ENCODE results near the gene PLEKHO2.
"Not testable (repeated sequence)": the region's sequence is repeated elsewhere in the genome, so short reads cannot be mapped to it uniquely, and the experiment has no call there.

DNA sequence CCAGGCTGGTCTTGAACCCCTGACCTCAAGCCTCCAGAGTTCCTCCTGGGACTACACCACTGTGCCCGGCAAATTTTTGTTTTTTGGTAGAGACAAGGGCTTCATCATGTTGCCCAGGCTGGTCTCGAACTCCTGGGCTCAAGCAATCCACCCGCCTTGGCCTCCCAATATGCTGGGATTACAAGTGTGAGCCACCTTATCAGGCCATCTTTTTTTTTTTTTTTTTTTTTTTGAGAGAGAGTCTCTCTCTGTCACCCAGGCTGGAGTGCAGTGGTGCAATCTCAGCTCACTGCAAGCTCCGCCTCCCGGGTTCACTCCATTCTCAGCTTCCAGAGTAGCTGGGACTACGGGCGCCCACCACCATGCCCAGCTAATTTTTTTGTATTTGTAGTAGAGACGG, 27.4 kb upstream of the PLEKHO2 start:
- TF ChIP-seq, protein P1, sequence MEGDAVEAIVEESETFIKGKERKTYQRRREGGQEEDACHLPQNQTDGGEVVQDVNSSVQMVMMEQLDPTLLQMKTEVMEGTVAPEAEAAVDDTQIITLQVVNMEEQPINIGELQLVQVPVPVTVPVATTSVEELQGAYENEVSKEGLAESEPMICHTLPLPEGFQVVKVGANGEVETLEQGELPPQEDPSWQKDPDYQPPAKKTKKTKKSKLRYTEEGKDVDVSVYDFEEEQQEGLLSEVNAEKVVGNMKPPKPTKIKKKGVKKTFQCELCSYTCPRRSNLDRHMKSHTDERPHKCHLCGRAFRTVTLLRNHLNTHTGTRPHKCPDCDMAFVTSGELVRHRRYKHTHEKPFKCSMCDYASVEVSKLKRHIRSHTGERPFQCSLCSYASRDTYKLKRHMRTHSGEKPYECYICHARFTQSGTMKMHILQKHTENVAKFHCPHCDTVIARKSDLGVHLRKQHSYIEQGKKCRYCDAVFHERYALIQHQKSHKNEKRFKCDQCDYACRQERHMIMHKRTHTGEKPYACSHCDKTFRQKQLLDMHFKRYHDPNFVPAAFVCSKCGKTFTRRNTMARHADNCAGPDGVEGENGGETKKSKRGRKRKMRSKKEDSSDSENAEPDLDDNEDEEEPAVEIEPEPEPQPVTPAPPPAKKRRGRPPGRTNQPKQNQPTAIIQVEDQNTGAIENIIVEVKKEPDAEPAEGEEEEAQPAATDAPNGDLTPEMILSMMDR (IDR thresholded peaks at IDR 0.05) = not testable (repeated sequence)
- TF ChIP-seq TAF1 (IDR thresholded peaks at IDR 0.05; ENCODE audit: borderline replicate concordance, low read depth, low read length); RAD21 (IDR thresholded peaks at IDR 0.05; ENCODE audit: low read length); EZH2phosphoT487 (IDR thresholded peaks at IDR 0.05; ENCODE audit: borderline replicate concordance, low read depth); GATA2 (CRISPR knock-in tag; IDR thresholded peaks at IDR 0.05): not testable (repeated sequence)
- TF ChIP-seq, protein P2, sequence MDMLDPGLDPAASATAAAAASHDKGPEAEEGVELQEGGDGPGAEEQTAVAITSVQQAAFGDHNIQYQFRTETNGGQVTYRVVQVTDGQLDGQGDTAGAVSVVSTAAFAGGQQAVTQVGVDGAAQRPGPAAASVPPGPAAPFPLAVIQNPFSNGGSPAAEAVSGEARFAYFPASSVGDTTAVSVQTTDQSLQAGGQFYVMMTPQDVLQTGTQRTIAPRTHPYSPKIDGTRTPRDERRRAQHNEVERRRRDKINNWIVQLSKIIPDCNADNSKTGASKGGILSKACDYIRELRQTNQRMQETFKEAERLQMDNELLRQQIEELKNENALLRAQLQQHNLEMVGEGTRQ (IDR thresholded peaks at IDR 0.05; ENCODE audit: borderline replicate concordance, low read depth, low read length) = not testable (repeated sequence)
